Bronchial epithelial cell (primary cell): ENCODE results near the gene TMEM147. TPM values are rescaled to one million over a fixed set of nuclear protein-coding genes. Genes with fewer than 3 reads are reported as not detected.

ENCODE experiments used
- DNase-seq: peaks from one replicate; pipeline ENCODE4 v3.0.0-alpha.2; 2010; ENCODE audit warnings: low read depth
- FAIRE-seq: peaks from 2 replicates; lab custom pipeline; 2011; peaks lifted over from hg19 to GRCh38; lab: Jason Lieb, UNC
- H3K27me3 ChIP-seq: 2 replicates; pipeline ENCODE4 v1.5.1; 2011; ENCODE audit warnings: low read length; ENCODE audit not compliant: control insufficient read depth, insufficient read depth
- H3K36me3 ChIP-seq: 2 replicates; pipeline ENCODE4 v1.5.1; 2011; ENCODE audit warnings: low read length; ENCODE audit not compliant: control insufficient read depth, insufficient read depth
- H3K4me3 ChIP-seq: 2 replicates; pipeline ENCODE4 v1.5.1; 2011; ENCODE audit warnings: mild to moderate bottlenecking, low read depth, low read length, control low read depth
- CTCF ChIP-seq: IDR thresholded peaks from 2 replicates; pipeline ENCODE4 v1.5.1; 2011; ENCODE audit warnings: mild to moderate bottlenecking, moderate library complexity, low read length, control low read depth, inconsistent platforms; ENCODE audit not compliant: insufficient read depth, severe bottlenecking
- total RNA-seq: library from RNA; depleted of rRNA; stranded (reverse); fragments of >200 nt; gene quantifications from 2 replicates; pipeline ENCODE4 v1.2.1, GENCODE V29; 2014

The TMEM147 gene
- total RNA-seq, 1 donor from 2014 or later: 136 TPM

GRCh38 chr19:35501684-35502083 is 43.7 kb upstream of the TMEM147 start:
- DNase-seq (no peak), FAIRE-seq (no peak)
- no peak for TF ChIP-seq CTCF
- Histone ChIP-seq H3K4me3 (no peak overlapping the region), H3K27me3 (no peaks in the 10 kb centered on the region), H3K36me3 (peaks cover 25% of the 10 kb centered on the region)

GRCh38 chr19:35502751-35503150 is 42.7 kb upstream of the TMEM147 start:
- H3K27me3 ChIP-seq: no peaks in the 10 kb centered on the region
- no peak for TF ChIP-seq CTCF
- no peak for DNase-seq
- no peak for FAIRE-seq
- H3K36me3 ChIP-seq: peaks cover 27% of the 10 kb centered on the region
- H3K4me3 ChIP-seq: no peak overlapping the region

GRCh38 chr19:35506011-35506410 is 39.4 kb upstream of the TMEM147 start:
- H3K36me3 ChIP-seq: peaks cover 24% of the 10 kb centered on the region

GRCh38 chr19:35507561-35507960 is 37.9 kb upstream of the TMEM147 start:
- no peak for DNase-seq
- Histone ChIP-seq H3K27me3 (no peaks in the 10 kb centered on the region), H3K4me3 (no peak overlapping the region), H3K36me3 (peaks cover 19% of the 10 kb centered on the region)
- TF ChIP-seq CTCF: no peak
- FAIRE-seq: no peak

More at GRCh38 chr19:35506011-35506410, 39.4 kb upstream of the TMEM147 start:
- FAIRE-seq: no peak
- no peak for DNase-seq
- Histone ChIP-seq H3K4me3 (no peak overlapping the region), H3K27me3 (no peaks in the 10 kb centered on the region)
- TF ChIP-seq CTCF: no peak

- no peak overlapping the region for H3K4me3 ChIP-seq
- TF ChIP-seq CTCF: no peak
- no peaks in the 10 kb centered on the region for H3K27me3 ChIP-seq
- DNase-seq (no peak), FAIRE-seq (no peak)
- peaks cover 18% of the 10 kb centered on the region for H3K36me3 ChIP-seq
Observed at GRCh38 chr19:35508129-35508528, 37.3 kb upstream of the TMEM147 start.

- no peak for TF ChIP-seq CTCF
- Histone ChIP-seq H3K4me3 (peak overlapping the region; percentile 52), H3K36me3 (peaks cover 14% of the 10 kb centered on the region), H3K27me3 (no peaks in the 10 kb centered on the region)
- FAIRE-seq (no peak), DNase-seq (peak; percentile 79)
Observed at GRCh38 chr19:35509018-35509652, 36.3 kb upstream of the TMEM147 start.
